HL-60 (cell line): ENCODE data around the gene NTRK2.

Experiments
- TF ChIP-seq, protein P1 (sequence below): IDR thresholded peaks from one replicate; pipeline ENCODE4 v1.5.1; 2011; ENCODE audit warnings: low read length, control low read depth, inconsistent platforms; ENCODE audit not compliant: insufficient read depth
- TF ChIP-seq, protein P2 (sequence below): IDR thresholded peaks from 2 replicates; pipeline ENCODE4 v1.6.1; 2012; ENCODE audit warnings: low read depth; ENCODE audit not compliant: insufficient replicate concordance

DNA sequence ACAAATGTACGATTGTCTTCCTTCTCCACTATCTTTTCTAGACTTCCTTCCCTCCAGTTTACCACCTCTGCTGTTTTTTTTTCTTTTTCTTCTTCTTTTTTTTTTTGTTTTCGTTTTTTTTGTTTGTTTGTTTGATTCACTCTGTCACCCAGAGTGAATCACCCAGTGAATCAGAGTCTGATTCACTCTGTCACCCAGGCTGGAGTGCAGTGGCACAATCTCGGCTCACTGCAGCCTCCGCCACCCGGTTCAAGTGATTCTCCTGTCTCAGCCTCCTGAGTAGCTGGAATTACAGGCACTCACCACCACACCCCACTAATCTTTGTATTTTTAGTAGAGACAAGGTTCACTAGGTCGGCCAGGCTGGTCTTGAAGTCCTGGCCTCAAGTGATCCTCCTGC lies 375.7 kb downstream of the NTRK2 start:
- TF ChIP-seq, protein P1, sequence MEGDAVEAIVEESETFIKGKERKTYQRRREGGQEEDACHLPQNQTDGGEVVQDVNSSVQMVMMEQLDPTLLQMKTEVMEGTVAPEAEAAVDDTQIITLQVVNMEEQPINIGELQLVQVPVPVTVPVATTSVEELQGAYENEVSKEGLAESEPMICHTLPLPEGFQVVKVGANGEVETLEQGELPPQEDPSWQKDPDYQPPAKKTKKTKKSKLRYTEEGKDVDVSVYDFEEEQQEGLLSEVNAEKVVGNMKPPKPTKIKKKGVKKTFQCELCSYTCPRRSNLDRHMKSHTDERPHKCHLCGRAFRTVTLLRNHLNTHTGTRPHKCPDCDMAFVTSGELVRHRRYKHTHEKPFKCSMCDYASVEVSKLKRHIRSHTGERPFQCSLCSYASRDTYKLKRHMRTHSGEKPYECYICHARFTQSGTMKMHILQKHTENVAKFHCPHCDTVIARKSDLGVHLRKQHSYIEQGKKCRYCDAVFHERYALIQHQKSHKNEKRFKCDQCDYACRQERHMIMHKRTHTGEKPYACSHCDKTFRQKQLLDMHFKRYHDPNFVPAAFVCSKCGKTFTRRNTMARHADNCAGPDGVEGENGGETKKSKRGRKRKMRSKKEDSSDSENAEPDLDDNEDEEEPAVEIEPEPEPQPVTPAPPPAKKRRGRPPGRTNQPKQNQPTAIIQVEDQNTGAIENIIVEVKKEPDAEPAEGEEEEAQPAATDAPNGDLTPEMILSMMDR = no peak
- TF ChIP-seq, protein P2, sequence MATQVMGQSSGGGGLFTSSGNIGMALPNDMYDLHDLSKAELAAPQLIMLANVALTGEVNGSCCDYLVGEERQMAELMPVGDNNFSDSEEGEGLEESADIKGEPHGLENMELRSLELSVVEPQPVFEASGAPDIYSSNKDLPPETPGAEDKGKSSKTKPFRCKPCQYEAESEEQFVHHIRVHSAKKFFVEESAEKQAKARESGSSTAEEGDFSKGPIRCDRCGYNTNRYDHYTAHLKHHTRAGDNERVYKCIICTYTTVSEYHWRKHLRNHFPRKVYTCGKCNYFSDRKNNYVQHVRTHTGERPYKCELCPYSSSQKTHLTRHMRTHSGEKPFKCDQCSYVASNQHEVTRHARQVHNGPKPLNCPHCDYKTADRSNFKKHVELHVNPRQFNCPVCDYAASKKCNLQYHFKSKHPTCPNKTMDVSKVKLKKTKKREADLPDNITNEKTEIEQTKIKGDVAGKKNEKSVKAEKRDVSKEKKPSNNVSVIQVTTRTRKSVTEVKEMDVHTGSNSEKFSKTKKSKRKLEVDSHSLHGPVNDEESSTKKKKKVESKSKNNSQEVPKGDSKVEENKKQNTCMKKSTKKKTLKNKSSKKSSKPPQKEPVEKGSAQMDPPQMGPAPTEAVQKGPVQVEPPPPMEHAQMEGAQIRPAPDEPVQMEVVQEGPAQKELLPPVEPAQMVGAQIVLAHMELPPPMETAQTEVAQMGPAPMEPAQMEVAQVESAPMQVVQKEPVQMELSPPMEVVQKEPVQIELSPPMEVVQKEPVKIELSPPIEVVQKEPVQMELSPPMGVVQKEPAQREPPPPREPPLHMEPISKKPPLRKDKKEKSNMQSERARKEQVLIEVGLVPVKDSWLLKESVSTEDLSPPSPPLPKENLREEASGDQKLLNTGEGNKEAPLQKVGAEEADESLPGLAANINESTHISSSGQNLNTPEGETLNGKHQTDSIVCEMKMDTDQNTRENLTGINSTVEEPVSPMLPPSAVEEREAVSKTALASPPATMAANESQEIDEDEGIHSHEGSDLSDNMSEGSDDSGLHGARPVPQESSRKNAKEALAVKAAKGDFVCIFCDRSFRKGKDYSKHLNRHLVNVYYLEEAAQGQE = no peak
